ENCODE data around the gene GPR25.

The GPR25 gene

GRCh38 chr1:200837931-200838571 is 34.7 kb upstream of the GPR25 start:
- H3K4me3 ChIP-seq (ENCODE audit: low read length in 2 of 2): no peak overlapping the region
- no peak overlapping the region for H2BK5ac ChIP-seq (ENCODE audit: low read length)
- H3K9ac ChIP-seq (ENCODE audit: low read depth, low read length, poor library complexity): no peak overlapping the region
- WGBS, 2 donors (ENCODE audit: extremely low coverage in 2 of 2, insufficient read length in 2 of 2, insufficient replicate concordance in 1 of 2): no CpG with 5 or more reads among the region's 2 CpGs
- no peak overlapping the region for H2AK5ac ChIP-seq (ENCODE audit: low read depth, low read length)
- H2BK15ac ChIP-seq (ENCODE audit: low read length): no peak overlapping the region
- no peak overlapping the region for H4K91ac ChIP-seq (ENCODE audit: low read depth, low read length, poor library complexity)
- H2BK12ac ChIP-seq (ENCODE audit: low read length): no peak overlapping the region
- no peak overlapping the region for H2AFZ ChIP-seq (ENCODE audit: low read length)
- no peak overlapping the region for H3K27ac ChIP-seq (replicated peaks; ENCODE audit: low read length)
- H3K14ac ChIP-seq (ENCODE audit: low read length): no peak overlapping the region
- no peak for DNase-seq (ENCODE audit: low spot score)
- peaks cover 3 to 26% of the 10 kb centered on the region in 2 donors for H3K9me3 ChIP-seq (replicated peaks in 1 of 2; ENCODE audit: control insufficient read depth in 2 of 2, insufficient read depth in 1 of 2, low read depth in 1 of 2, low read length in 2 of 2)
- H3K4me2 ChIP-seq (ENCODE audit: insufficient read depth, low read length, poor library complexity, severe bottlenecking): no peak overlapping the region
- no peaks in the 10 kb centered on the region for H3K27me3 ChIP-seq (ENCODE audit: control insufficient read depth in 3 of 3, insufficient read depth in 3 of 3, low read depth in 1 of 3, low read length in 3 of 3)
- peaks cover 2% of the 10 kb centered on the region for H3K79me1 ChIP-seq (ENCODE audit: low read depth, low read length)
- H3K18ac ChIP-seq (ENCODE audit: low read length): no peak overlapping the region
- peaks cover 6 to 59% of the 10 kb centered on the region in 2 donors for H3K36me3 ChIP-seq (replicated peaks in 1 of 2; ENCODE audit: control insufficient read depth in 2 of 2, insufficient read depth in 2 of 2, low read length in 2 of 2)
- no peak overlapping the region for H2BK120ac ChIP-seq (ENCODE audit: low read depth, low read length)
- no peak overlapping the region for H3K23ac ChIP-seq (ENCODE audit: low read depth, low read length, poor library complexity)
- no peak overlapping the region for H4K8ac ChIP-seq (ENCODE audit: low read depth, low read length)
- no peaks in the 10 kb centered on the region for H3K4me1 ChIP-seq (ENCODE audit: control insufficient read depth in 2 of 2, insufficient read depth in 1 of 2, low read depth in 1 of 2, low read length in 2 of 2)
- no peak overlapping the region for H3K4ac ChIP-seq (ENCODE audit: low read length)

- H3K18ac ChIP-seq (ENCODE audit: low read length): no peak overlapping the region
- H3K9me3 ChIP-seq (replicated peaks in 1 of 2; ENCODE audit: control insufficient read depth in 2 of 2, insufficient read depth in 1 of 2, low read depth in 1 of 2, low read length in 2 of 2): peaks cover 3 to 26% of the 10 kb centered on the region in 2 donors
- no peak overlapping the region for H3K4me2 ChIP-seq (ENCODE audit: insufficient read depth, low read length, poor library complexity, severe bottlenecking)
- peaks cover 2% of the 10 kb centered on the region for H3K79me1 ChIP-seq (ENCODE audit: low read depth, low read length)
- no peak overlapping the region for H3K4ac ChIP-seq (ENCODE audit: low read length)
- no peak overlapping the region for H2BK5ac ChIP-seq (ENCODE audit: low read length)
- WGBS, 2 donors (ENCODE audit: extremely low coverage in 2 of 2, insufficient read length in 2 of 2, insufficient replicate concordance in 1 of 2): no CpG with 5 or more reads among the region's 3 CpGs
- no peak overlapping the region for H3K23ac ChIP-seq (ENCODE audit: low read depth, low read length, poor library complexity)
- H2BK15ac ChIP-seq (ENCODE audit: low read length): no peak overlapping the region
- H2AFZ ChIP-seq (ENCODE audit: low read length): no peak overlapping the region
- H3K9ac ChIP-seq (ENCODE audit: low read depth, low read length, poor library complexity): no peak overlapping the region
- H3K27me3 ChIP-seq (ENCODE audit: control insufficient read depth in 3 of 3, insufficient read depth in 3 of 3, low read depth in 1 of 3, low read length in 3 of 3): no peaks in the 10 kb centered on the region
- H4K91ac ChIP-seq (ENCODE audit: low read depth, low read length, poor library complexity): no peak overlapping the region
- no peak overlapping the region for H3K27ac ChIP-seq (replicated peaks; ENCODE audit: low read length)
- H4K8ac ChIP-seq (ENCODE audit: low read depth, low read length): no peak overlapping the region
- no peak overlapping the region for H3K14ac ChIP-seq (ENCODE audit: low read length)
- H3K4me3 ChIP-seq (ENCODE audit: low read length in 2 of 2): no peak overlapping the region
- no peak overlapping the region for H2BK12ac ChIP-seq (ENCODE audit: low read length)
- no peak overlapping the region for H2BK120ac ChIP-seq (ENCODE audit: low read depth, low read length)
- H3K36me3 ChIP-seq (replicated peaks in 1 of 2; ENCODE audit: control insufficient read depth in 2 of 2, insufficient read depth in 2 of 2, low read length in 2 of 2): peaks cover 3 to 58% of the 10 kb centered on the region in 2 donors
- no peak for DNase-seq (ENCODE audit: low spot score)
- H2AK5ac ChIP-seq (ENCODE audit: low read depth, low read length): no peak overlapping the region
- no peaks in the 10 kb centered on the region for H3K4me1 ChIP-seq (ENCODE audit: control insufficient read depth in 2 of 2, insufficient read depth in 1 of 2, low read depth in 1 of 2, low read length in 2 of 2)
These were observed 33.9 kb upstream of the GPR25 start for GRCh38 chr1:200838676-200839445.

- Histone ChIP-seq H3K27ac (replicated peaks; ENCODE audit: low read length) (no peak overlapping the region), H3K9ac (ENCODE audit: low read depth, low read length, poor library complexity) (no peak overlapping the region), H3K79me1 (ENCODE audit: low read depth, low read length) (no peaks in the 10 kb centered on the region), H3K4me2 (ENCODE audit: insufficient read depth, low read length, poor library complexity, severe bottlenecking) (no peak overlapping the region), H3K27me3 (ENCODE audit: control insufficient read depth in 3 of 3, insufficient read depth in 3 of 3, low read depth in 1 of 3, low read length in 3 of 3) (no peaks in the 10 kb centered on the region), H4K91ac (ENCODE audit: low read depth, low read length, poor library complexity) (no peak overlapping the region), H2AFZ (ENCODE audit: low read length) (no peak overlapping the region), H3K4ac (ENCODE audit: low read length) (no peak overlapping the region), H2AK5ac (ENCODE audit: low read depth, low read length) (no peak overlapping the region), H4K8ac (ENCODE audit: low read depth, low read length) (no peak overlapping the region), H3K23ac (ENCODE audit: low read depth, low read length, poor library complexity) (no peak overlapping the region), H2BK120ac (ENCODE audit: low read depth, low read length) (no peak overlapping the region), H3K14ac (ENCODE audit: low read length) (no peak overlapping the region), H2BK15ac (ENCODE audit: low read length) (no peak overlapping the region), H2BK12ac (ENCODE audit: low read length) (no peak overlapping the region), H3K18ac (ENCODE audit: low read length) (no peak overlapping the region), H3K4me1 (ENCODE audit: control insufficient read depth in 2 of 2, insufficient read depth in 1 of 2, low read depth in 1 of 2, low read length in 2 of 2) (peaks cover 0 to 7% of the 10 kb centered on the region in 2 donors), H3K4me3 (ENCODE audit: low read length in 2 of 2) (no peak overlapping the region), H2BK5ac (ENCODE audit: low read length) (no peak overlapping the region), H3K9me3 (replicated peaks in 1 of 2; ENCODE audit: control insufficient read depth in 2 of 2, insufficient read depth in 1 of 2, low read depth in 1 of 2, low read length in 2 of 2) (peaks cover 0 to 12% of the 10 kb centered on the region in 2 donors), H3K36me3 (replicated peaks in 1 of 2; ENCODE audit: control insufficient read depth in 2 of 2, insufficient read depth in 2 of 2, low read length in 2 of 2) (peaks cover 13 to 81% of the 10 kb centered on the region in 2 donors)
- no CpG with 5 or more reads among the region's 4 CpGs for WGBS, 2 donors (ENCODE audit: extremely low coverage in 2 of 2, insufficient read length in 2 of 2, insufficient replicate concordance in 1 of 2)
- no peak for DNase-seq (ENCODE audit: low spot score)
These were observed 27.4 kb upstream of the GPR25 start for GRCh38 chr1:200845360-200845759.

- H4K91ac ChIP-seq (ENCODE audit: low read depth, low read length, poor library complexity): no peak overlapping the region
- no peak overlapping the region for H2BK5ac ChIP-seq (ENCODE audit: low read length)
- no peak for DNase-seq (ENCODE audit: low spot score)
- no peak overlapping the region for H2BK12ac ChIP-seq (ENCODE audit: low read length)
- H3K4me2 ChIP-seq (ENCODE audit: insufficient read depth, low read length, poor library complexity, severe bottlenecking): no peak overlapping the region
- peaks cover 0 to 12% of the 10 kb centered on the region in 2 donors for H3K9me3 ChIP-seq (replicated peaks in 1 of 2; ENCODE audit: control insufficient read depth in 2 of 2, insufficient read depth in 1 of 2, low read depth in 1 of 2, low read length in 2 of 2)
- H3K27me3 ChIP-seq (ENCODE audit: control insufficient read depth in 3 of 3, insufficient read depth in 3 of 3, low read depth in 1 of 3, low read length in 3 of 3): no peaks in the 10 kb centered on the region
- no peak overlapping the region for H3K4ac ChIP-seq (ENCODE audit: low read length)
- no peaks in the 10 kb centered on the region for H3K79me1 ChIP-seq (ENCODE audit: low read depth, low read length)
- H3K23ac ChIP-seq (ENCODE audit: low read depth, low read length, poor library complexity): no peak overlapping the region
- H3K4me3 ChIP-seq (ENCODE audit: low read length in 2 of 2): no peak overlapping the region
- no peak overlapping the region for H3K27ac ChIP-seq (replicated peaks; ENCODE audit: low read length)
- H3K18ac ChIP-seq (ENCODE audit: low read length): no peak overlapping the region
- H3K14ac ChIP-seq (ENCODE audit: low read length): no peak overlapping the region
- H2AFZ ChIP-seq (ENCODE audit: low read length): no peak overlapping the region
- H3K4me1 ChIP-seq (ENCODE audit: control insufficient read depth in 2 of 2, insufficient read depth in 1 of 2, low read depth in 1 of 2, low read length in 2 of 2): peaks cover 0 to 7% of the 10 kb centered on the region in 2 donors
- H2BK15ac ChIP-seq (ENCODE audit: low read length): no peak overlapping the region
- H3K36me3 ChIP-seq (replicated peaks in 1 of 2; ENCODE audit: control insufficient read depth in 2 of 2, insufficient read depth in 2 of 2, low read length in 2 of 2): peaks cover 14 to 86% of the 10 kb centered on the region in 2 donors
- no peak overlapping the region for H2BK120ac ChIP-seq (ENCODE audit: low read depth, low read length)
- no CpG with 5 or more reads among the region's 1 CpG for WGBS, 2 donors (ENCODE audit: extremely low coverage in 2 of 2, insufficient read length in 2 of 2, insufficient replicate concordance in 1 of 2)
- H4K8ac ChIP-seq (ENCODE audit: low read depth, low read length): no peak overlapping the region
- no peak overlapping the region for H3K9ac ChIP-seq (ENCODE audit: low read depth, low read length, poor library complexity)
- H2AK5ac ChIP-seq (ENCODE audit: low read depth, low read length): no peak overlapping the region
These were observed 26.4 kb upstream of the GPR25 start for GRCh38 chr1:200846398-200846797.
